ENCODE measurements around the gene ZC3H13.

ZC3H13 gene

DNA sequence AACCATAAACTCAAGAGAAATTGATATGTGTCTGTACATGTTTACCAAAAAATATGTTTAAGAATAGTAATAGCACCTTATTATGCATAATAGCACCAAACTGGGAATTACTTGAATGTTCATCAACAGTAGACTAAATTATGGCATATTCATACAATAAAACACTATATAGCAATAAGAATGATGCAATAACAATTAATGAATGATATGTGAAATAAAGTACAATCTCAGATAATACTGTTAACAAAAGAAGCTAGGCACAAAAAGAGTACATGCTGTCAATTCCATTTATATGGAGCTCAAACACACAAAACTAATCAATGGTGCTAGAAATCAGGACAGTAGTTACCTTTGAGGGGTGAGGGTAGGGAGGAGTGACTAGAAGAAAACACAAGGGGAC is 36.3 kb downstream of the ZC3H13 start:
- no peak overlapping the region for H3K9ac ChIP-seq (ENCODE audit: low read depth in 1 of 2, low read length in 2 of 2)
- no peak overlapping the region for H3K27ac ChIP-seq (ENCODE audit: low read depth in 2 of 2, low read length in 2 of 2)
- no peaks in the 10 kb centered on the region for H3K9me3 ChIP-seq (ENCODE audit: control insufficient read depth in 2 of 2, low read length in 2 of 2)
- H3K4me1 ChIP-seq (ENCODE audit: control insufficient read depth in 2 of 2, insufficient read depth in 2 of 2, low read length in 2 of 2) = no peaks in the 10 kb centered on the region
- H3K36me3 ChIP-seq (ENCODE audit: control insufficient read depth in 2 of 2, insufficient read depth in 2 of 2, low read length in 2 of 2) = peaks cover 30 to 41% of the 10 kb centered on the region in 2 donors
- H3K27me3 ChIP-seq (ENCODE audit: control insufficient read depth in 2 of 2, insufficient read depth in 2 of 2, low read length in 2 of 2) = no peaks in the 10 kb centered on the region
- H3K4me3 ChIP-seq (ENCODE audit: low read length in 2 of 2) = no peak overlapping the region

DNA sequence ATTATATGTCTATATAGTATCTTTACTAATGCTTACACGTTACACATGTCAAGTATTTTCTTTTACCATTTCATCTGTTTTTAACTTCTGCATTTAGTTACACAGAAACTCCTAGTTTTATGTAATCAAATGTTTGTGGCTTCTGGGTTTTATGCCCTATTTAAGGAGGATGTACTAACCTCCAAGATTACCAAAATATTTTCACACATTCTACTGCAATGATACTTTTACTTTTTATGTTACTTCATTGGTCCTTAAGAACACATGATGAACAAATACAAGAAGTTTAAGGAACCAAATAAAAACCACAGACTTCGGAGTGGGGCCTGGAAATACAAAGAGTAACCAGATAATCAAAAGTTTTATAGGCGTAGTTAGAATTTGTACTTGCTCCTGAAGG is 37.2 kb downstream of the ZC3H13 start:
- Histone ChIP-seq H3K27ac (ENCODE audit: low read depth in 2 of 2, low read length in 2 of 2) (no peak overlapping the region), H3K27me3 (ENCODE audit: control insufficient read depth in 2 of 2, insufficient read depth in 2 of 2, low read length in 2 of 2) (no peaks in the 10 kb centered on the region), H3K36me3 (ENCODE audit: control insufficient read depth in 2 of 2, insufficient read depth in 2 of 2, low read length in 2 of 2) (peaks cover 32 to 44% of the 10 kb centered on the region in 2 donors), H3K4me1 (ENCODE audit: control insufficient read depth in 2 of 2, insufficient read depth in 2 of 2, low read length in 2 of 2) (no peaks in the 10 kb centered on the region), H3K9me3 (ENCODE audit: control insufficient read depth in 2 of 2, low read length in 2 of 2) (no peaks in the 10 kb centered on the region), H3K4me3 (ENCODE audit: low read length in 2 of 2) (no peak overlapping the region), H3K9ac (ENCODE audit: low read depth in 1 of 2, low read length in 2 of 2) (no peak overlapping the region)

GRCh38 chr13:46012404-46012803 is 40.1 kb downstream of the ZC3H13 start:
- H3K4me1 ChIP-seq (ENCODE audit: control insufficient read depth in 2 of 2, insufficient read depth in 2 of 2, low read length in 2 of 2) = no peaks in the 10 kb centered on the region
- no peak overlapping the region for H3K9ac ChIP-seq (ENCODE audit: low read depth in 1 of 2, low read length in 2 of 2)
- no peak overlapping the region for H3K4me3 ChIP-seq (ENCODE audit: low read length in 2 of 2)
- peaks cover 33 to 40% of the 10 kb centered on the region in 2 donors for H3K36me3 ChIP-seq (ENCODE audit: control insufficient read depth in 2 of 2, insufficient read depth in 2 of 2, low read length in 2 of 2)
- no peak overlapping the region for H3K27ac ChIP-seq (ENCODE audit: low read depth in 2 of 2, low read length in 2 of 2)
- no peaks in the 10 kb centered on the region for H3K9me3 ChIP-seq (ENCODE audit: control insufficient read depth in 2 of 2, low read length in 2 of 2)
- H3K27me3 ChIP-seq (ENCODE audit: control insufficient read depth in 2 of 2, insufficient read depth in 2 of 2, low read length in 2 of 2) = no peaks in the 10 kb centered on the region

DNA sequence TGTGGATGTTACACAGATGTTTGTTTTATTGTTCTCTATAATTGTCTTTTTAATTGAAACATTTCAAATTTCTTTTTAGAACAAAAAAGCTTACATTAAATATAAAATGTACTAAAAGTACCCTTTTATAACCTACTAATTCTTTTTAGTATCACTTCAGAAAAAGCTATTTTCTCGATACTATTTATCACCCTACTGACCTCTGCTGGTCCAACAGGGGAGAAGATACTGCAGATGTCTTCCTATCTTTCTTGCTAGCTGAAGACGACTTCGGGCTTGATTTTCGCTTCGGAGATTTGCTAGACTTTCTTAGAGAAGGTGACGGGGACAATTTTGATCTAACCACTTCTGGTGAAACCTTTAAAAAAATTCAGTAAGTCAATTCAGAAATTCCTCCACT is 42.4 kb downstream of the ZC3H13 start:
- Histone ChIP-seq H3K27ac (ENCODE audit: low read depth in 2 of 2, low read length in 2 of 2) (no peak overlapping the region), H3K4me1 (ENCODE audit: control insufficient read depth in 2 of 2, insufficient read depth in 2 of 2, low read length in 2 of 2) (no peaks in the 10 kb centered on the region), H3K27me3 (ENCODE audit: control insufficient read depth in 2 of 2, insufficient read depth in 2 of 2, low read length in 2 of 2) (no peaks in the 10 kb centered on the region), H3K9me3 (ENCODE audit: control insufficient read depth in 2 of 2, low read length in 2 of 2) (no peaks in the 10 kb centered on the region), H3K9ac (ENCODE audit: low read depth in 1 of 2, low read length in 2 of 2) (no peak overlapping the region), H3K36me3 (ENCODE audit: control insufficient read depth in 2 of 2, insufficient read depth in 2 of 2, low read length in 2 of 2) (peaks cover 29 to 30% of the 10 kb centered on the region in 2 donors), H3K4me3 (ENCODE audit: low read length in 2 of 2) (no peak overlapping the region)

DNA sequence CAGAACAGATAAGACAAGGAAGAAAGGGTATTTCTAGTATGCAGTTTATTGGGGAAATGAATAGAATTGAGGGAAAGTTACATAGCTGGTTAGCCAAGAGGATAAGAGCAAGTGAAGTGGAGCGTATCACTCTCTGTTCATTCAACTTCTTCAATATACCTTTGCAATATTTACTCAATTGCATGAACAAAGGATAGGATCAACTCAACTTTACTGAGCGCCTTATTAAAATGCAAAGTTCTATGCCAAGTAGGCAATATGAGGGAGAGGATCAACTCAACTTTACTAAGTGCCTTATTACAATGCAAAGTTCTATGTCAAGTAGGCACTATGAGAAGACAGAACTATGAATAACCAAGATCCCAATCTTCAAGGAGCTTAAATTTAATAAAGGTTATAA is 43.9 kb downstream of the ZC3H13 start:
- Histone ChIP-seq H3K4me1 (ENCODE audit: control insufficient read depth in 2 of 2, insufficient read depth in 2 of 2, low read length in 2 of 2) (no peaks in the 10 kb centered on the region), H3K27ac (ENCODE audit: low read depth in 2 of 2, low read length in 2 of 2) (no peak overlapping the region), H3K4me3 (ENCODE audit: low read length in 2 of 2) (no peak overlapping the region), H3K9me3 (ENCODE audit: control insufficient read depth in 2 of 2, low read length in 2 of 2) (no peaks in the 10 kb centered on the region), H3K36me3 (ENCODE audit: control insufficient read depth in 2 of 2, insufficient read depth in 2 of 2, low read length in 2 of 2) (peaks cover 29 to 30% of the 10 kb centered on the region in 2 donors), H3K27me3 (ENCODE audit: control insufficient read depth in 2 of 2, insufficient read depth in 2 of 2, low read length in 2 of 2) (no peaks in the 10 kb centered on the region), H3K9ac (ENCODE audit: low read depth in 1 of 2, low read length in 2 of 2) (no peak overlapping the region)

DNA sequence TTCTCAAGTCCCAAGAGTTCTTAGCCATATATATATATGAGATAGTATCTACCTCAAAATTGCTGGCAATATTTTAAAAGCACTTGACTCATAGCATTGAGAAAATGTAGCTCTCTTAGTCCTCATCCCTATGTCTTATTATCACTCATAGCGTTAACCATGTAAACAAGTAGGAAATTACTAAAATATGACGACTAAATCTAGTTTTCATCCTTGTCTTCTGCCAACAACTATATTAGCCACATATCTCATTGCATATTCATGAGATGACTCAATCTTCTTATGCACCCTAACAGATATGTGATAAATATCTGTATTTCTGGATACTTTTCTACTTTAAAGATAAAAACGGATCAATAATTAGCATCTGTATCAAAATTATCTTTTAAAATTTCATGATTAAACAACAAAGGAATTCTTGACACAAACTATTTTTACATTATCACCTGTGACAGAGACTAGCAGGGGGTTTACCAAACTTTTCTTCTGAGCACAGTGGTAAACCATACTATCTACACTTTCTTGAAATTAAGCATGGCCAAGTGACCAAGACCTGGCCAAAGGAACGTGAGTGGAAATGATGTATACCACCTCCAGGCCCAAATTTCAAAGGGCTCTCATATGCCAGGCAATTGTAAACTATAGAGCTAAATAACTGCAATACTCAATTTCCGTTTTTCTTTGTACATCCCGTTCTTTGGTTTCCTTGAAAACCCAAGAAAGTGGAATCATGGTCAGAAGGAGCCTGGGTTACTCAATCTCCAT is 45.7 kb downstream of the ZC3H13 start:
- Histone ChIP-seq H3K9ac (ENCODE audit: low read depth in 1 of 2, low read length in 2 of 2) (no peak overlapping the region), H3K27ac (ENCODE audit: low read depth in 2 of 2, low read length in 2 of 2) (no peak overlapping the region), H3K4me1 (ENCODE audit: control insufficient read depth in 2 of 2, insufficient read depth in 2 of 2, low read length in 2 of 2) (no peaks in the 10 kb centered on the region), H3K27me3 (ENCODE audit: control insufficient read depth in 2 of 2, insufficient read depth in 2 of 2, low read length in 2 of 2) (no peaks in the 10 kb centered on the region), H3K9me3 (ENCODE audit: control insufficient read depth in 2 of 2, low read length in 2 of 2) (no peaks in the 10 kb centered on the region), H3K36me3 (ENCODE audit: control insufficient read depth in 2 of 2, insufficient read depth in 2 of 2, low read length in 2 of 2) (peaks cover 31 to 37% of the 10 kb centered on the region in 2 donors), H3K4me3 (ENCODE audit: low read length in 2 of 2) (no peak overlapping the region)

DNA sequence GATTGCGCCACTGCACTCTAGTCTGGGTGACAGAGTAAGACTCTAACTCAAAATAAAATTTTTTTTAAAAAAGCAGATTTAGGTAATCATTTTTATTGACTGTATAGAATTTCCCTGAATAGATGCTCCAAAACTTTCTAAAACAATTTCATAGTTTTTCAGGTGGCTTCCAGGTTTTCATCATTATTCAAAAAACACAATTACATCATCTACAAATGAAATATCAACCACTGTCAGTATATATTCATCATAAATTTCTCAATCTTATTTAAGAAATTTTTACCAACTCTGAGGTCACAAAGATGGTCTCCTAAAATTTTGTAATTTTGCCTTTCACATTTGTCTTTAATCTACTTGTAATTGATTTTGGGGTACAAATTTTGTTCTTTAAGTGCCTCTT is 48.1 kb downstream of the ZC3H13 start:
- no peaks in the 10 kb centered on the region for H3K27me3 ChIP-seq (ENCODE audit: control insufficient read depth in 2 of 2, insufficient read depth in 2 of 2, low read length in 2 of 2)
- no peak overlapping the region for H3K4me3 ChIP-seq (ENCODE audit: low read length in 2 of 2)
- no peak overlapping the region for H3K27ac ChIP-seq (ENCODE audit: low read depth in 2 of 2, low read length in 2 of 2)
- H3K4me1 ChIP-seq (ENCODE audit: control insufficient read depth in 2 of 2, insufficient read depth in 2 of 2, low read length in 2 of 2) = no peaks in the 10 kb centered on the region
- H3K36me3 ChIP-seq (ENCODE audit: control insufficient read depth in 2 of 2, insufficient read depth in 2 of 2, low read length in 2 of 2) = peaks cover 37 to 49% of the 10 kb centered on the region in 2 donors
- no peak overlapping the region for H3K9ac ChIP-seq (ENCODE audit: low read depth in 1 of 2, low read length in 2 of 2)
- H3K9me3 ChIP-seq (ENCODE audit: control insufficient read depth in 2 of 2, low read length in 2 of 2) = no peaks in the 10 kb centered on the region

GRCh38 chr13:45996631-45997030 is 55.9 kb downstream of the ZC3H13 start:
- Histone ChIP-seq H3K27ac (ENCODE audit: low read depth in 2 of 2, low read length in 2 of 2) (no peak overlapping the region), H3K9ac (ENCODE audit: low read depth in 1 of 2, low read length in 2 of 2) (no peak overlapping the region)

GRCh38 chr13:45995245-45995644 is 57.3 kb downstream of the ZC3H13 start:
- H3K4me3 ChIP-seq (ENCODE audit: low read length in 2 of 2) = no peak overlapping the region

More at GRCh38 chr13:45996631-45997030, 55.9 kb downstream of the ZC3H13 start:
- Histone ChIP-seq H3K4me3 (ENCODE audit: low read length in 2 of 2) (no peak overlapping the region), H3K27me3 (ENCODE audit: control insufficient read depth in 2 of 2, insufficient read depth in 2 of 2, low read length in 2 of 2) (no peaks in the 10 kb centered on the region), H3K4me1 (ENCODE audit: control insufficient read depth in 2 of 2, insufficient read depth in 2 of 2, low read length in 2 of 2) (no peaks in the 10 kb centered on the region), H3K9me3 (ENCODE audit: control insufficient read depth in 2 of 2, low read length in 2 of 2) (no peaks in the 10 kb centered on the region), H3K36me3 (ENCODE audit: control insufficient read depth in 2 of 2, insufficient read depth in 2 of 2, low read length in 2 of 2) (peaks cover 26 to 29% of the 10 kb centered on the region in 2 donors)

DNA sequence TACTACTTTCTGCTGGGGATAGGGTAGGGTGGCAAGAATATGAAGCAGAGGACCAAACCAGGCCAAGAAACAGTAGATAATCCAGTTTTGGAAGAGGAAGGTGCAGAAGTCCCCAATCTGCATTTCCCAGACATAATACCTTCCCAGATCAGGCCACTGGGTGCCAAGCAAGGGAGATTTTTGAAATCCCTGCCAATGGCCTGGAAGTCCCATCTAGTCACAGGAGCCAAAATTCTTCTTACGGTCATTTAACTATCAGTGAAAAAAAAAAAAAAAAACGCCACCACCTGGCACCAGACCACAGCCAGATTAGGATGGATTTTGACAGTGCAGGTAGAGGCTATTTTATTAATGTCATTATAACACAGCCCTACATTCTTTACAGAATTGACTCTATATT is 57.8 kb downstream of the ZC3H13 start:
- peaks cover 10 to 14% of the 10 kb centered on the region in 2 donors for H3K36me3 ChIP-seq (ENCODE audit: control insufficient read depth in 2 of 2, insufficient read depth in 2 of 2, low read length in 2 of 2)
- H3K27me3 ChIP-seq (ENCODE audit: control insufficient read depth in 2 of 2, insufficient read depth in 2 of 2, low read length in 2 of 2) = no peaks in the 10 kb centered on the region
- H3K9me3 ChIP-seq (ENCODE audit: control insufficient read depth in 2 of 2, low read length in 2 of 2) = no peaks in the 10 kb centered on the region
- no peaks in the 10 kb centered on the region for H3K4me1 ChIP-seq (ENCODE audit: control insufficient read depth in 2 of 2, insufficient read depth in 2 of 2, low read length in 2 of 2)
- no peak overlapping the region for H3K9ac ChIP-seq (ENCODE audit: low read depth in 1 of 2, low read length in 2 of 2)
- H3K4me3 ChIP-seq (ENCODE audit: low read length in 2 of 2) = no peak overlapping the region
- H3K27ac ChIP-seq (ENCODE audit: low read depth in 2 of 2, low read length in 2 of 2) = no peak overlapping the region

More at GRCh38 chr13:45995245-45995644, 57.3 kb downstream of the ZC3H13 start:
- Histone ChIP-seq H3K27me3 (ENCODE audit: control insufficient read depth in 2 of 2, insufficient read depth in 2 of 2, low read length in 2 of 2) (no peaks in the 10 kb centered on the region), H3K4me1 (ENCODE audit: control insufficient read depth in 2 of 2, insufficient read depth in 2 of 2, low read length in 2 of 2) (no peaks in the 10 kb centered on the region), H3K27ac (ENCODE audit: low read depth in 2 of 2, low read length in 2 of 2) (no peak overlapping the region), H3K9me3 (ENCODE audit: control insufficient read depth in 2 of 2, low read length in 2 of 2) (no peaks in the 10 kb centered on the region), H3K36me3 (ENCODE audit: control insufficient read depth in 2 of 2, insufficient read depth in 2 of 2, low read length in 2 of 2) (peaks cover 15 to 17% of the 10 kb centered on the region in 2 donors), H3K9ac (ENCODE audit: low read depth in 1 of 2, low read length in 2 of 2) (no peak overlapping the region)

All from mucosa of rectum (tissue), 2 donors.